Right lobe of liver (tissue), 6 donors: ENCODE results near the gene SLC4A9. TPM values are rescaled to one million over a fixed set of nuclear protein-coding genes. Genes with fewer than 3 reads are reported as not detected.

Experiments
- ATAC-seq, 4 donors: fragments of 200-7000 bp; cut with Tn5 transposase; one replicate each; pipeline ENCODE4 v1.9.1; 2020; ENCODE audit warnings: mild to moderate bottlenecking in 4 of 4, moderate library complexity in 4 of 4
- DNase-seq, 3 donors: peaks; one replicate each; pipeline ENCODE4 v3.0.0-alpha.2; 2020
- H3K27ac ChIP-seq, 3 donors: fragments of 200-600 bp; one replicate each; pipeline ENCODE4 v1.8.0; 2022
- H3K27me3 ChIP-seq, 2 donors: fragments of 200-600 bp; one replicate each; pipeline ENCODE4 v1.8.0; 2022
- H3K36me3 ChIP-seq, 4 donors: fragments of 200-600 bp; sonication (generic) in 1 of 4; one replicate each; pipeline versions ENCODE4 v1.5.1 to v1.8.0; 2017 to 2022; ENCODE audit warnings: control low read depth in 1 of 4
- H3K4me1 ChIP-seq, 4 donors: fragments of 200-600 bp; sonication (generic) in 1 of 4; one replicate each; pipeline versions ENCODE4 v1.5.1 to v1.8.0; 2017 to 2022; ENCODE audit warnings: control low read depth in 1 of 4
- H3K4me3 ChIP-seq, 3 donors: fragments of 200-600 bp; one replicate each; pipeline ENCODE4 v1.8.0; 2022
- H3K9me3 ChIP-seq, 4 donors: fragments of 200-600 bp; sonication (generic) in 1 of 4; one replicate each; pipeline versions ENCODE4 v1.5.1 to v1.8.0; 2017 to 2022; ENCODE audit warnings: control low read depth in 1 of 4
- POLR2A ChIP-seq: fragments of 450-650 bp; IDR thresholded peaks from one replicate; pipeline ENCODE4 v1.6.1; 2017; ENCODE audit warnings: antibody characterized with exemption, mild to moderate bottlenecking
- WGBS: methylation state at CpG from one replicate; pipeline ENCODE4 v1.1.6; 2018; ENCODE audit warnings: low coverage, low lambda C conversion rate; ENCODE audit not compliant: insufficient coverage; ENCODE audit errors: missing lambda C conversion rate; 5-methylcytosine and 5-hydroxymethylcytosine counted together
- intact Hi-C, 2 donors: fragments of 100-400 bp; cut with DNase I; formaldehyde crosslinking; loops; one replicate each; pipeline versions ENCODE4 v1.11.2 to v1.14.1; 2022
- total RNA-seq, 6 experiments: library from RNA; depleted of rRNA in 2 of 6; stranded (reverse); fragments of >200 nt in 2 of 6; fragmentation: NEBNext Ultra II Directional in 3 of 6; extraction: Animal tissue kit (Norgen Biotek cat#: 25700) in 3 of 6; gene quantifications; one replicate each; pipeline versions ENCODE4 v1.1.0 to v1.2.4, GENCODE V29; 2016 to 2023
- TF ChIP-seq, protein P1 (sequence below), 4 donors: fragments of 200-600 bp in 3 of 4; fragments of 450-650 bp in 1 of 4; IDR thresholded peaks; one replicate each; pipeline versions ENCODE4 v1.5.1 to v1.8.0; 2016 to 2022; ENCODE audit warnings: antibody characterized with exemption in 4 of 4, mild to moderate bottlenecking in 2 of 4
- donor health status: DM: no; HTN: yes; CAD: no.
- donor health status: DM: no; HTN: no; CAD: no.
- donor health status: DM: no; HTN: no; CAD: no.
- donor health status: DM: no; HTN: yes; CAD: no.
- donor health status: DM: no; HTN: yes; CAD: no.

The SLC4A9 gene
- total RNA-seq, 6 experiments from 2014 or later, result not detected

DNA sequence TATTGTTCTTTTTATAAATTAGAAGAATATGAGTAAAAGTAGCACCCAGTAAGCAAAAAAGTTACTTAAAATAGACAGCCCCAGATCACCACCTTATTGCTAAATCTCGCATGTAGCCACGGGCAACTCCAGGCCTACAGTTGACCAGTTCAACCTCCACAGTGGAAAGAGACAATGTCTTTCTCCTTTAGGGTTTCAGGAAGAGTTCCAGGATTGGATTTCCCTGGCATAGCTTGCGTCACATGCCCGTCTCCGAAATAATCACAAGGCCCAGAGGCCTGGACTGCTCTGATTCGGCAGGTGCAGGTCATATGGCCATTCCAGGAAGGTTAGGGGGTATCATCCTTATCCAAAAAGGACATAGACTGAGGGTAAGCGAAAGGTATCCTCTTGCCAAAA lies 47.2 kb upstream of the SLC4A9 start:
- DNase-seq, result no peak
- Histone ChIP-seq H3K9me3 (no peaks in the 10 kb centered on the region), H3K4me1 (no peaks in the 10 kb centered on the region), H3K36me3 (no peaks in the 10 kb centered on the region), H3K4me3 (no peak overlapping the region), H3K27me3 (no peaks in the 10 kb centered on the region), H3K27ac (peak overlapping the region in 2 of 3 donors; percentile 36 to 44)
- WGBS, result 77% methylated on average over 6 of the region's 7 CpGs
- no peak for ATAC-seq
- intact Hi-C loops, result no loop called here
- TF ChIP-seq POLR2A, result no peak
- TF ChIP-seq, protein P1, sequence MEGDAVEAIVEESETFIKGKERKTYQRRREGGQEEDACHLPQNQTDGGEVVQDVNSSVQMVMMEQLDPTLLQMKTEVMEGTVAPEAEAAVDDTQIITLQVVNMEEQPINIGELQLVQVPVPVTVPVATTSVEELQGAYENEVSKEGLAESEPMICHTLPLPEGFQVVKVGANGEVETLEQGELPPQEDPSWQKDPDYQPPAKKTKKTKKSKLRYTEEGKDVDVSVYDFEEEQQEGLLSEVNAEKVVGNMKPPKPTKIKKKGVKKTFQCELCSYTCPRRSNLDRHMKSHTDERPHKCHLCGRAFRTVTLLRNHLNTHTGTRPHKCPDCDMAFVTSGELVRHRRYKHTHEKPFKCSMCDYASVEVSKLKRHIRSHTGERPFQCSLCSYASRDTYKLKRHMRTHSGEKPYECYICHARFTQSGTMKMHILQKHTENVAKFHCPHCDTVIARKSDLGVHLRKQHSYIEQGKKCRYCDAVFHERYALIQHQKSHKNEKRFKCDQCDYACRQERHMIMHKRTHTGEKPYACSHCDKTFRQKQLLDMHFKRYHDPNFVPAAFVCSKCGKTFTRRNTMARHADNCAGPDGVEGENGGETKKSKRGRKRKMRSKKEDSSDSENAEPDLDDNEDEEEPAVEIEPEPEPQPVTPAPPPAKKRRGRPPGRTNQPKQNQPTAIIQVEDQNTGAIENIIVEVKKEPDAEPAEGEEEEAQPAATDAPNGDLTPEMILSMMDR (IDR thresholded peaks at IDR 0.05), result no peak

DNA sequence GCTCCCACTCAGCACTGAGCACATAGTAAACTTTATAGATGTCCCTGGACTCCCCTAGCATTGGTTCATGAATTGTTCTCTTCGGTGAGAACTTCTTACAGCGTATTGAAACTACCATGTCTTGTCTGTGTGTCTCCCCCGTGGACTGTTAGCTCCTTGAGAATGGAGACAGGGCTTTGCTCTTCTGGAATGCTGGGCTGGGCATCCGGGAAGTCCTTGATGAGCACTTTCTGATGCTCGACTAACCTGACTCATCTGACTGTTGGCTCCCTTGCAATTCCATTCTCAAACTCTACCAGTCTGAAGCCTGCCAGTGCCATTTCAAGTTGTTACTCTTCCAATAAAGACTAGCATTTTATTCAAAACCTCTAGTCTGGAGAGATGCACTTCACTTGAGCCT lies 42.1 kb upstream of the SLC4A9 start:
- DNase-seq, result no peak
- Histone ChIP-seq H3K4me1 (no peaks in the 10 kb centered on the region), H3K9me3 (no peaks in the 10 kb centered on the region), H3K27me3 (no peaks in the 10 kb centered on the region), H3K27ac (no peak overlapping the region), H3K36me3 (no peaks in the 10 kb centered on the region), H3K4me3 (no peak overlapping the region)
- WGBS, result 66% methylated on average over 2 of the region's 5 CpGs
- intact Hi-C loops, result no loop called here
- TF ChIP-seq POLR2A, result no peak
- TF ChIP-seq, protein P1 (IDR thresholded peaks at IDR 0.05), result no peak
- ATAC-seq, result no peak

DNA sequence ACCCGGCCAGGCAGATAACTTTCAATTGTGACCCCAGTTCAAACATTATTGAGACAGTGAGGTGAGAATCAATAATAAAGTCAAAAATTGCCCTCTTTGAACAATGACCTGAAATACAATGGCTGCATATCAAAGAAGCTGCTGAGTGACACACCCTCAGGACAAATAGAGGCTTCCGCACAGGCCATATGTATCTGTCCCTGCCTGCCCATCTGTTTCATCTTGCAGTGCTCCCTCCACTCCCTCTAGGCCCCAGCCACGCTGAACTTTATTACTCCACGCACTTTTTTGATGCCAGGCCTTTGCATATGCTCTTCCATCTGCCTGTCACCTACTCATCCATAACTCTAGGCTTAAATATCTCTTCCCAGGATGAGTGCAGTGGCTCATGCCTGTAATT lies 41.2 kb upstream of the SLC4A9 start:
- H3K9me3 ChIP-seq, result no peaks in the 10 kb centered on the region
- H3K4me3 ChIP-seq, result no peak overlapping the region
- no peaks in the 10 kb centered on the region for H3K36me3 ChIP-seq
- DNase-seq (no peak), ATAC-seq (no peak)
- no peaks in the 10 kb centered on the region for H3K27me3 ChIP-seq
- 86% methylated on average over 4 of the region's 4 CpGs for WGBS
- peaks cover 0 to 7% (median 0%) of the 10 kb centered on the region in 4 donors for H3K4me1 ChIP-seq
- TF ChIP-seq, protein P1 (IDR thresholded peaks at IDR 0.05), result no peak
- no peak for TF ChIP-seq POLR2A
- intact Hi-C loops, result no loop called here
- no peak overlapping the region for H3K27ac ChIP-seq

- Histone ChIP-seq H3K36me3 (no peaks in the 10 kb centered on the region), H3K27ac (no peak overlapping the region), H3K4me3 (no peak overlapping the region), H3K9me3 (no peaks in the 10 kb centered on the region), H3K27me3 (no peaks in the 10 kb centered on the region), H3K4me1 (peaks cover 0 to 7% (median 0%) of the 10 kb centered on the region in 4 donors)
- WGBS, result 100% methylated on average over 1 of the region's 1 CpG
- TF ChIP-seq, protein P1 (IDR thresholded peaks at IDR 0.05), result no peak
- TF ChIP-seq POLR2A, result no peak
- DNase-seq (no peak), ATAC-seq (peak; percentile 22 to 43 (median 30))
- intact Hi-C loops, result no loop called here
Measured at GRCh38 chr5:140319833-140320232, 40.2 kb upstream of the SLC4A9 start.

- Histone ChIP-seq H3K27ac (no peak overlapping the region), H3K27me3 (no peaks in the 10 kb centered on the region), H3K36me3 (no peaks in the 10 kb centered on the region), H3K4me1 (peaks cover 0 to 7% (median 0%) of the 10 kb centered on the region in 4 donors), H3K4me3 (no peak overlapping the region), H3K9me3 (no peaks in the 10 kb centered on the region)
- ATAC-seq, result peak; percentile 66 to 77 (median 70)
- peak; percentile 44 to 70 (median 58) for DNase-seq
- intact Hi-C loops, result no loop called here
- 50% methylated on average over 2 of the region's 2 CpGs for WGBS
- TF ChIP-seq, protein P1 (IDR thresholded peaks at IDR 0.05), result no peak
- TF ChIP-seq POLR2A, result no peak
Measured at GRCh38 chr5:140321796-140322195, 38.2 kb upstream of the SLC4A9 start.
